ENCODE results near the gene SLX4IP.

SLX4IP gene

DNA sequence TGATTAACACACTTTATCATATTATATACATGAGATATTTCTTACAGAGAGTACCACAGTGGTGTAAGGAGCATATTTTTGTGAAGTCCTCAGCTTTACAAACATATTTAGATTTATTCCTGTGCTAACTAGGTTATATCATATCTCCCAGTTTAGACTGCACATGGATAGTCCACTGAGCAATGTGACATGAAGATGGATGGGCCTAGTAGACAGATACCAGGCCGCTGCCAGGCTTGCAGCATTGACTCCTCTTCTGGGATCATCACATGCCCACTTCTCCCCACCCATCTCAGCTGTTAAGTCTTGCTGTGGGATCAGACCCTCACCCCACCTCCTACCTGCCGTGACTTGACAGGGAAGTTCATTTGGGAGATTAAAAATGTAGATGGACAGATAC is 95.8 kb downstream of the SLX4IP start:
- TF ChIP-seq POLR2AphosphoS5 (IDR thresholded peaks at IDR 0.05; ENCODE audit: low read depth), result no peak
- TF ChIP-seq, protein P1, sequence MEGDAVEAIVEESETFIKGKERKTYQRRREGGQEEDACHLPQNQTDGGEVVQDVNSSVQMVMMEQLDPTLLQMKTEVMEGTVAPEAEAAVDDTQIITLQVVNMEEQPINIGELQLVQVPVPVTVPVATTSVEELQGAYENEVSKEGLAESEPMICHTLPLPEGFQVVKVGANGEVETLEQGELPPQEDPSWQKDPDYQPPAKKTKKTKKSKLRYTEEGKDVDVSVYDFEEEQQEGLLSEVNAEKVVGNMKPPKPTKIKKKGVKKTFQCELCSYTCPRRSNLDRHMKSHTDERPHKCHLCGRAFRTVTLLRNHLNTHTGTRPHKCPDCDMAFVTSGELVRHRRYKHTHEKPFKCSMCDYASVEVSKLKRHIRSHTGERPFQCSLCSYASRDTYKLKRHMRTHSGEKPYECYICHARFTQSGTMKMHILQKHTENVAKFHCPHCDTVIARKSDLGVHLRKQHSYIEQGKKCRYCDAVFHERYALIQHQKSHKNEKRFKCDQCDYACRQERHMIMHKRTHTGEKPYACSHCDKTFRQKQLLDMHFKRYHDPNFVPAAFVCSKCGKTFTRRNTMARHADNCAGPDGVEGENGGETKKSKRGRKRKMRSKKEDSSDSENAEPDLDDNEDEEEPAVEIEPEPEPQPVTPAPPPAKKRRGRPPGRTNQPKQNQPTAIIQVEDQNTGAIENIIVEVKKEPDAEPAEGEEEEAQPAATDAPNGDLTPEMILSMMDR (IDR thresholded peaks at IDR 0.05; ENCODE audit: insufficient read depth, low read length), result no peak
- no peak for DNase-seq (ENCODE audit: low read depth in 1 of 2, low spot score in 1 of 2)
- Histone ChIP-seq H3K27me3 (ENCODE audit: insufficient read depth, poor library complexity, severe bottlenecking) (no peaks in the 10 kb centered on the region), H3K27ac (replicated peaks) (no peak overlapping the region), H3K4me3 (replicated peaks; ENCODE audit: insufficient read depth, low read length) (no peak overlapping the region)

DNA sequence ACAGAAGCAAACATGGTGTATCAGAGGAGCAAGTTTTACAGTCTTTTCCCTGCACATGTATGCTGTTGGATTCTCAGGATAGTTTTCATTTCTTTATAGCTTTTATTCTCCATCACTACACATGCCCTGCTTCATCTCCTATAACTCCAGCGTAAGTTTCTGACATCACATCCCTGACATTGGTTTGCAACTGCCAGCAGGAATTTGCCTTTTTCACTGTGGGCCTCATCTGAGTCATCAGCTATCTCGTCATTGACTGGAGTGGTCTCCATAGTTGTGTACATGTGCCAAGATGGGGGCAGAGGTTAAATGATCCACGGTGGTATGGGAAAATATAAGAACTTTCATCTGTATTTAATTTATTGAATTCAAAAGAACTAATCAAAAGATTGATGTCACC is 96.7 kb downstream of the SLX4IP start:
- TF ChIP-seq SPI1 (IDR thresholded peaks at IDR 0.05; ENCODE audit: borderline replicate concordance, low read depth) (no peak), GABPA (IDR thresholded peaks at IDR 0.05; ENCODE audit: low read depth) (no peak), POLR2AphosphoS5 (IDR thresholded peaks at IDR 0.05; ENCODE audit: low read depth) (no peak)
- TF ChIP-seq, protein P2, sequence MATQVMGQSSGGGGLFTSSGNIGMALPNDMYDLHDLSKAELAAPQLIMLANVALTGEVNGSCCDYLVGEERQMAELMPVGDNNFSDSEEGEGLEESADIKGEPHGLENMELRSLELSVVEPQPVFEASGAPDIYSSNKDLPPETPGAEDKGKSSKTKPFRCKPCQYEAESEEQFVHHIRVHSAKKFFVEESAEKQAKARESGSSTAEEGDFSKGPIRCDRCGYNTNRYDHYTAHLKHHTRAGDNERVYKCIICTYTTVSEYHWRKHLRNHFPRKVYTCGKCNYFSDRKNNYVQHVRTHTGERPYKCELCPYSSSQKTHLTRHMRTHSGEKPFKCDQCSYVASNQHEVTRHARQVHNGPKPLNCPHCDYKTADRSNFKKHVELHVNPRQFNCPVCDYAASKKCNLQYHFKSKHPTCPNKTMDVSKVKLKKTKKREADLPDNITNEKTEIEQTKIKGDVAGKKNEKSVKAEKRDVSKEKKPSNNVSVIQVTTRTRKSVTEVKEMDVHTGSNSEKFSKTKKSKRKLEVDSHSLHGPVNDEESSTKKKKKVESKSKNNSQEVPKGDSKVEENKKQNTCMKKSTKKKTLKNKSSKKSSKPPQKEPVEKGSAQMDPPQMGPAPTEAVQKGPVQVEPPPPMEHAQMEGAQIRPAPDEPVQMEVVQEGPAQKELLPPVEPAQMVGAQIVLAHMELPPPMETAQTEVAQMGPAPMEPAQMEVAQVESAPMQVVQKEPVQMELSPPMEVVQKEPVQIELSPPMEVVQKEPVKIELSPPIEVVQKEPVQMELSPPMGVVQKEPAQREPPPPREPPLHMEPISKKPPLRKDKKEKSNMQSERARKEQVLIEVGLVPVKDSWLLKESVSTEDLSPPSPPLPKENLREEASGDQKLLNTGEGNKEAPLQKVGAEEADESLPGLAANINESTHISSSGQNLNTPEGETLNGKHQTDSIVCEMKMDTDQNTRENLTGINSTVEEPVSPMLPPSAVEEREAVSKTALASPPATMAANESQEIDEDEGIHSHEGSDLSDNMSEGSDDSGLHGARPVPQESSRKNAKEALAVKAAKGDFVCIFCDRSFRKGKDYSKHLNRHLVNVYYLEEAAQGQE (IDR thresholded peaks at IDR 0.05; ENCODE audit: insufficient replicate concordance, low read depth), result no peak
- TF ChIP-seq, protein P1 (IDR thresholded peaks at IDR 0.05; ENCODE audit: insufficient read depth, low read length), result no peak
- H3K27ac ChIP-seq (replicated peaks), result peak overlapping the region; percentile 45
- no peak for DNase-seq (ENCODE audit: low read depth in 1 of 2, low spot score in 1 of 2)
- H3K4me3 ChIP-seq (replicated peaks; ENCODE audit: insufficient read depth, low read length), result no peak overlapping the region
- no peaks in the 10 kb centered on the region for H3K27me3 ChIP-seq (ENCODE audit: insufficient read depth, poor library complexity, severe bottlenecking)

DNA sequence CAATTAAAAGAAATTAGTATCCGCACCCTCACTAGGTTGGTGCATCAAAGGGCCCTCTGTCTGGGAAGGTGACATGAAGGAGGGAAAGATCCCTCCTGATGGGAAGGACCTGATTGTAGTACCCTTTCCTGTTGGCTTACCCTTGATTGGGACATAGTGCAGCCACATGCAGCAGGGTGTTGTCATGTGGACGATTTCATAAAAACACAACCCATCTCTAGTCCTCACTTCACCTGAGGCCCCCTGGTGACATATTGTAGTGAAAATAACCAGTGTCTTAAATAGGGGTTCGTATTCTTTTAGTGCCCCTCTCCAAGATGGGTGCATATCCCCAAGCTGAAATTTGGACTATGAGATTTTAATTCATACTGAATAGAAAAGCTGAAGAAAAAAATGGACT is 97.3 kb downstream of the SLX4IP start:
- peak; percentile 41 to 64 for DNase-seq (ENCODE audit: low read depth in 1 of 2, low spot score in 1 of 2)
- TF ChIP-seq, protein P1 (IDR thresholded peaks at IDR 0.05; ENCODE audit: insufficient read depth, low read length), result no peak
- TF ChIP-seq, protein P2 (IDR thresholded peaks at IDR 0.05; ENCODE audit: insufficient replicate concordance, low read depth), result no peak
- TF ChIP-seq POLR2AphosphoS5 (IDR thresholded peaks at IDR 0.05; ENCODE audit: low read depth), result no peak
- no peak for TF ChIP-seq SPI1 (IDR thresholded peaks at IDR 0.05; ENCODE audit: borderline replicate concordance, low read depth)
- no peak for TF ChIP-seq GABPA (IDR thresholded peaks at IDR 0.05; ENCODE audit: low read depth)
- peak overlapping the region; percentile 45 for H3K27ac ChIP-seq (replicated peaks)

DNA sequence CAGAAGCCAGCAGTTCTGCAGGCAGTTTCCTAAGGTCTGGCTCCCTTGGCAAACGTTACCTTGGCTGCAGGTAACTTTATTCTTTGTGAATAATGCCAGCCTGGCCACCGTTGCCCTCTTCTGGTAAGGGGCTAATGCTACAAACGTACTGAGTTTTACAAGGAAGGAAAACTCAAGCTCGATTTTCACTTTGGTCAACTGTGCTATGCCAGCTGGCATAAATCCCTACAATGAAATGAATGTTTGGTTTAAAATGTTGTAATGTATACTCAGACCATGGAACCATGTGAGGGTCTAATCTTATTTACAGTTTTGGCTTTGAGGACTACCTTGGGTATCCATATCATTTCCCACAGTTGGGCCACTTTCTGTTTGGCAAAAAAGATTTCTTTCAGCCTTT is 101.4 kb downstream of the SLX4IP start:
- DNase-seq (ENCODE audit: low read depth in 1 of 2, low spot score in 1 of 2), result peak in 1 of 2 experiments; percentile 26
- Histone ChIP-seq H3K4me3 (replicated peaks; ENCODE audit: insufficient read depth, low read length) (no peak overlapping the region), H3K27ac (replicated peaks) (no peak overlapping the region), H3K27me3 (ENCODE audit: insufficient read depth, poor library complexity, severe bottlenecking) (no peaks in the 10 kb centered on the region)
- TF ChIP-seq SPI1 (IDR thresholded peaks at IDR 0.05; ENCODE audit: borderline replicate concordance, low read depth), result no peak
- TF ChIP-seq, protein P1 (IDR thresholded peaks at IDR 0.05; ENCODE audit: insufficient read depth, low read length), result peak; percentile 45

More for the DNA sequence above, 97.3 kb downstream of the SLX4IP start:
- no peak overlapping the region for H3K4me3 ChIP-seq (replicated peaks; ENCODE audit: insufficient read depth, low read length)
- H3K27me3 ChIP-seq (ENCODE audit: insufficient read depth, poor library complexity, severe bottlenecking), result no peaks in the 10 kb centered on the region
